Right hindlimb (tissue), 1 donor: ENCODE data around the gene S1PR1.

Source experiments
- DNase-seq: peaks from one replicate; pipeline ENCODE4 v3.0.0-alpha.2; 2018

S1PR1 gene

DNA sequence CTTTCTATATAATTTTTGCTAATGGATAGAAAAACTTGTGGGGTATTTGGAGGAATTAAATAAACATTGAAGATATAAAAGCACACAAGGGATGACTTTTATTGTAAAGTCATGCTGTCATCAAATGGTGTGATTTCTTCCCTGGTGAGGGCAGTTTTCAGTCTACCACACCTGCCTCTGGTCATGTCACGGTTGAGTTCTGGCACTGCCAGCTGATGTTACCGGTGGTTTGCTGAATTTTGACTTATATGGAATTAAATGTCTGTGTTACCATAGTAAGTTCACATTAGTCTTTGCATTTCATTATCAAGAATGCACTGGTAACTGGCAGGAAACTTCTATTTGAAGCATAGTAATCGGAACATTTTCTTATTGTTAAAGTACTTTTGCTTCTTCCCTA, 13.4 kb downstream of the S1PR1 start:
- no peak for DNase-seq

DNA sequence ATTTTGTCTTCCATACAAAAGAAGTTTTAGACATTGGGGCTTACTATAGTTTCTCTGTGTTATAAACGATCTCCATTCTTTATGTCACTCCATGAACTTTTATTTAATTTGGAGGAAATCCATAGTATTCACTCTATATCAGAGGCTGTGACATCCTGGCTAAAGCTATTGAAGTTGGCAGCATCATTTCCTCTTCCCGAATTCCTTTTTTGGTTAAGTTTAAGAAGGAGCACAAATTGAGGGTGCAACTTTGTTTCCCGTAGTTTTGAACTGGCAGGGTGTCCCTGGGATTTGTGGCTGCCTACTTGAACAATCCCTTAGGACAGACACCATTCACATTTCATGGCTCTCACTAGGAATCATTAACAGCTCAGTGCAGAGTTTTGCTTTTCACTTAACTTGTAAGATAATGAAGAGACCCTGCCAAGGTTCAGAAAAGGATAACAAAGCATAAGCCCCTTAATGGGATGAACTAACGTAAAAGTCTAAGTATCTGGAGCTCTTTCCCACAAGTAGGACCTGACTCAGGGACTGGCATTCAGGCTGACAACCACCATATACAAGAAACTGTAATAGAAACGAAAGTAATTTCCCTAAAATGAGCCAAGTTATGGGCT, 13.9 kb downstream of the S1PR1 start:
- DNase-seq = no peak

DNA sequence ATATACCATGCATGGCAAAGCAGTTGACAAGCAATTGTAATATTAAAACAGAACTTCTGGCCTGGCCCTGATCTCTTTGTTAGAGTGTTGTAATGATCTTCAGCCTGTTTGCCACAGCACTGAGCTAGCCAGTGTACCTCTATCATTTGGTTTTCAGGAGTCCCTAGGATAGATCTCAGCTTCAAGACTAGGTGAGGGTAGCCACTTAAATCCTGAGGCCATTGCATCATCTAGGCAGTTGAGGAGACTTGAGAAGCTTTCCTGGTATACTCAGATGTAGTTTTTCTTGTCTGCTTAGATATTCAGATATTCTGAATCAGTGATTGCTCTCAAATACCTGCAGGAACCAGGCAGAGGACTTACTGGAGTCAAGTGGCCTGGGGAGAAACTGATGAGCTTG, 14.7 kb downstream of the S1PR1 start:
- no peak for DNase-seq

DNA sequence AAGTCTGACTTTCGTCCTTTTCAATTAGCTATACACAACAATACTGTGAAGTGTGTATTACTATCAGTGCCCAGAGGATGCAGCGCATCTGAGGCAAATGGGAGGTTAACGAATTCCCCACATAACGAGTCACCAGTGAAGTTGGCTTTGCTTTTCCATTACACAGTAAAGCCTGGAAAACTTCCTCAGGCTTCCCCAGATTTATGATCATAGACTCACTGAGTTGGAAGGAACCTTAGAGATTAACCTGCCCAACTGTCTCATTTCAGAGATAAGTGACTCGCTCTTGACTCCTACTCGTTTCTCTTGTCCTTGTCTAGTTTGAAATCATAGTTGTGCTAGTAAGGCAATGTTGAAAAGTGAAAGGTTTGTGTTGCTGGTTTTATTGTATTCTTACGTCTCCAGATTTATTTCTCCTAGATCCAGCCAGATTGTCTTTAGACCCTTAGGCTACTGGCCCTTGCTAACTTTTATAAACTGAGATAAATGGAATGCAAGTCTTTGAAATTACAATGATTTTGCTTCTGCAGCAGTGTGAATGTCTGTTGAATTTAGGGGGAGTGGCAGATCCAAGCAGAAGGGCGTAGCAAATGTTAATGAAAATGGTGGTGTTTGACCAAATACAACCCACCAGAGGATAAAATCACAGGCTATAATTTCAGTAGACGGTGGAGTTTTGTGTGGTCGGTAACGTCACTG, 17.3 kb downstream of the S1PR1 start:
- no peak for DNase-seq

DNA sequence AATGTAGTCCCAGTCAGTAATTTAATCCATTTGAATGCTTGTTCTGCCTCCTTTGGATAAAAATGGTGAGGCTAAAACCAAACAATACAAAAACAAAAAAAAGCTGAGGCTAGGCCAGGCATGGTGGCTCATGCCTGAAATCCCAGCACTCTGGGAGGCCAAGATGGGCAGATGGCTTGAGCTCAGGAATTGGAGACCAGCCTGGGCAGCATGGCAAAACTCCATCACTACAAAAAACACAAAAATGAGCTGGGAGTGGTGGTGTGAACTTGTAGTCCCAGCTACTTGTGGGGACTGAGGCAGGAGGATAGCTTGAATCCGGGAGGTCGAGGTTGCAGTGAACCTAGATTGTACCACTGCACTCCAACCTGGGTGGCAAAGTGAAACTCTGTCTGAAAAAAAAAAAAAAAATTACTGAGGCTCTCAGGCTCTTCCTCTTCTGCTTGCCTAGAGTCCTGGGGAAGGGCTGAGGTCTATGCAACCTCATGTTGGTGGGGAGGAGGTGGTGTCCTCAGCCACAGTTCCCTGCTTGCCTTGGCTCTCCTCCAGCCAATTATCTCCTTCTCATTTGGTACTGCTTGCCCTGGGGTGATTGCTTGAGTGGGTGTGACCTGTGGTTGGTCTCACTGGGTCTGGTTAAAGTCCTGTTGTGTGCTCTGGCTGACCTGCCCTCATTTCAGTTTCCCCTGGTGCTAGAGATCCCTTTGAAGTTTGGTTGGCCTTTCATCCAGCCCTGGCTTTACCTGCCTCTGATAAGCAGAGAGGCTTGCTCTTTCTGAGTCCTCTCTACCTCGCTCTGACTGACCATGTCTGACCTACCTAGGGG, 20.9 kb downstream of the S1PR1 start:
- no peak for DNase-seq

DNA sequence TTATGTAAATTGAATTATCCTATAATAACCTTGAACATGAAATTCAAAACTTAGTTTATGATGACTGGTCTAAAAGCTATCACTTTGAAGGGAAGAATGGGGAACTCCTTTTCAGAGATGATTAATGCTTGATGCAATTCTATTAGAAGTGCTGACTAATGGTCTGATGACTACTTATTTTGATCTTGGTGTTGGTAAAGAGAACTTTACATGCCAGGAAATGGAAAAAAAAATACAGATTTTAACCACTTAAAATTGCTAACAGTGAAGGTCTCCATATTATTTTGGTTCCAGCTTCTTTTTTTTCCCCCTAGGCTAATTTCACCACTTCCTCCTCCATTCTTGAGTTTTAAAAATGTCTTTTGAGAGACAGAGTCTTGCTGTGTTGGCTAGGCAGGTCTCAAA, 22.9 kb downstream of the S1PR1 start:
- no peak for DNase-seq

DNA sequence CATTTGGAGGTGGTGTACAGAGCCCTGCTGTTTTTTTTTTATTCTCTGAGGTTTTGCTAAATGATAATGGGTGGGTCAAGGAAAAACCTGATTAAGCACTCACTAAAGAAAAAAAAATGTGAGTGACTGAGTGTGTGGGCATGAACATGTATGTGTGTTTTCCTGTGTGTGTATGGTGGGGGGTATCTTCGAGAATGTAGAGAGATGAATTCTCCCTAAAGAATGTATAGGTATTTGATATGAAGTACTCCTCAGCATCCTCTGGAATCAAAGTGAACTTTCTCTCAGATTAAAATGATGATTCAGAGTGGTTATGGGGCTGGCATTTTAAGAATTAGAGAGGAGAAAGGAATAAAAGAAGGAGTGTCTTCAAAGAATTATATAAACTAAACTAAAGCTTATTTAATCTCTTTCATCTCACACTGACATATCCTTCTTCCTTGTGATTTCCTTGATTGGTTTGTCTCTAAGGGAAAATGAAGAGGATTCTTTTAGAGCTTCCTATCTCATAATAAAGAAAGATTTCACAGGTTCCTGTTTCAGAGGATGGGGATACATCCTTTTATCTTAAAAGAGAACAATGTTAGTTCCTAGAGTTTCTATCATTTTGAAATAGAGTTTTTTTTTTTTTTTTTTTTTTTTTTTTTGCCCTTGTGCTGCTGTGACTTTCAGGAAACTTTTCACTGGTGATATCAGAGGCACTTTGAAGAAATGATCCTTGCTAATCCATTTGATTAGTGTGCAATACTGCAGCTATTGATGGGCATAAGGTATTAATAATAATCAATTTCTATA, 23.9 kb downstream of the S1PR1 start:
- no peak for DNase-seq

DNA sequence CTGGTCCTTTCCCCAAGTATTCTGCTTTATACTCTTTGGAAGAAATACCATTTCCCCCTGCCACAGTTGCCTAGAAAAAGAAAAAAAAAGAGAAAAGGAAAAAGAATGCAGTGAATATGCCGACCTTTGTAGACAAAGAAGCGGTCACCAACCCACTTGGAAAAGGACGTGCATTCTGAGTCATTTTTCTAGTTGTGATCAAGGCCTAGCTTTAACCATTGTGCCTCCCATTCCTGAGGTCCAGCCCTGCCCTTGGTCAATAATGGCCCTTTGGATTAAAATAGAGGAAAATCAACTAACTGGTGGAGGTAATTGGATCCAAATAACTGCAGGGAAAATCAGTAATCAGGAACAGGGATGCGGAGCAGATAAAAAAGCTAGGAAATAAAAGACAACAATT, 24.8 kb downstream of the S1PR1 start:
- DNase-seq = no peak

DNA sequence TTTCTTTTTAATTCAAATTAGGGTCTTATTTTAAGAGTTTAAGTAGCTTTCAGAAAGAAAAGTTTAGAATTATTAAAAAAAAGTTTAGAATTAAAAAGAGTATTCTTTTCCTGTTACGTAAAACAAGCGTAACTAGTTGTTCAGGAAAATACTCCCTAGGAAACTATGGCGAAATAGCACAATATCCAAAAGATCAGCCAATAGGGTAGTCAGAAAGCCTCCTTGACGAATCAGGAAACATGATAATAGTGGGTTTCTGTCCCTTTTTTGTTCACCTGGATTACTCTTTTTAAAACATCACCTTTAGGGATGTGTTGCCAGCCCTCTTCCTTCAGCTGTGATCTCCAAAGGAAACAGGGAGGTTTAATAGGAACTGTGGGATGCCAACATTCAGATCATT, 25.2 kb downstream of the S1PR1 start:
- DNase-seq = no peak

DNA sequence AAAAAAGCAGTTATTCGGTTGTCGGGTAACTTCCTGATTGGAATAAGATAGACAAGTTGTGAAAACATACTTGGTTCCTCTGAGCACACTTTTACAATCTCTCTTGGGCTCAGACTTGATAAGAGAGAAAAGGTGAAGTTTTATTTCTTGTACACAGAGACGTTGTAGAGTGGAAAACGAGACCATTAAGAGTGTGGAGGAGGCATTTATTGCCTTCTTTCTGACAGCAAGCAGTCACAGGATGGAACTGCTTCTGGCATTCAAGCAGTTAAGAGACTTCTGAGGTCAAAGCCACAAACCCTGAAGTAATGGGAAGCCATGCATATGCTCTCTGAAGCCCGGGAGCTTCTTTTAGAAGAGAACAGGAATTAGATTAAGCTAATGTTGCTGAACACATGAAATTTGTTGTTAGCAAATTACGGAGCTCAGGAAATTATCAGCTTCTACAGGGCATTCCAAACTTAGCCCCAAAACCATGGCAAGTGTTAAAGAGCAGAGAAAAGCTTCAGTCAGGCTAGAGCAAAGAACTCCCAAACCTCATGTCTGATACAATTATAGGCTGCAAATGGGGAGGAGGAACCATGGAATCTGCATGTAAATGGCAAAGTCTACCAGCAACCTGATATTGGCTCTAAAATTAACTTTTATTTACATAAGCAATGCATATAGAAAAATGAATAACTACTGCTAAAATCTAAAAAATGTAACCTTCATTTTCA, 26.0 kb downstream of the S1PR1 start:
- DNase-seq = no peak

DNA sequence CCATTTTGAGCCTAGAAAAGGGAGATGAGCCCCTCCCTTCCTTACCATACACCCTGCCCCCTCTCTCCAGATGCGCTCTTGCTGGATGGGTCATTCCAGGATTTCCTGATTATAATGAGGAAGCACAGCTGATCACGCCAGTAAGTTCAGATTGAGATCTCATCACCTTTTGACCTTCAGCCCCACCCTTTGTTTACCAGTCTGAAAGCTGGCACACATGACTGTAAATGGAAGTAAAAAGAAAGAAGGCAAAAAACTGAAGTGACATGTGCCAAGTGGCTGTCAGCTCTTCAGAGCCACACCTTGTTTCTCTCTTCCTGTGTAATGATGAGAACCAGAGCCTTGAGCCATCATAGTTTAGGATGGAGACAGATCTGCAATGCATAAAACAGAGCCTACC, 27.9 kb downstream of the S1PR1 start:
- DNase-seq = no peak

DNA sequence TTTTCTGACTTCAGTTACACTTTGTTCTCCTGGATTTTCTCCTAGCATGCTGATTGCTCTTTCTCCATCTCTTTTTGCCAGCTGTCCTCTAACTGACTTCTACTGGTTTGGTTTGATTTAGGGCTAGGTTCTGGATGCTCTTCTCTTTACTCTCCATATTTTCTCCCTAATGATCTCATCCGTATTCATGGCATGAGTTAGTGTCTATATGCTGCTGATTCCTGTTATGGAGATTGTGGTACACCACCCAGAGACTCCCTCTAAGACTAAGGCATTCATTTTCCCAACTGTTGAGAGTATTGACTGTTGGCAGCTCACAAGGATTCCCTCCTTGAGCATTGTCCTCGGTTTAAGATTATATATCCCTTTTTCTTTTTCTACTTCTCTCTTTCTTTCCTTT, 28.9 kb downstream of the S1PR1 start:
- no peak for DNase-seq

DNA sequence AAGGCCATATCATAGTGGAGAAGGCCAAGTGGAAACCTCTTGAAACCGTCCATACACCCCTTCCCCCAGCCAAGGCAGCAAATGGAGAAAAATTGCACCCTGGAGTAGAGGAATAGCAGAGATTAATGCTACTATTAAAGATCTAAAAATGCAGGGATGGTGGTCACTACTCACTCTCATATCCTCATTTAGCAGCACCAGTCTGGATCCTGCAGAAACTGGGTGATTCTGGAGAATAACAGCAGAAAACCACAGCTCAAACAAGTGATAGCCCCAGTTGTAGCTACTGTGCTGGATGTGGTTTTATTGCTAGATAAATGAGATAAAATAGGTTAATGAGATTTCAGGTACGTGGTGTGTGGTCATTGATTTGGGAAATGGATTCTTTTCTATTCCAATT, 30.3 kb downstream of the S1PR1 start:
- DNase-seq = no peak

DNA sequence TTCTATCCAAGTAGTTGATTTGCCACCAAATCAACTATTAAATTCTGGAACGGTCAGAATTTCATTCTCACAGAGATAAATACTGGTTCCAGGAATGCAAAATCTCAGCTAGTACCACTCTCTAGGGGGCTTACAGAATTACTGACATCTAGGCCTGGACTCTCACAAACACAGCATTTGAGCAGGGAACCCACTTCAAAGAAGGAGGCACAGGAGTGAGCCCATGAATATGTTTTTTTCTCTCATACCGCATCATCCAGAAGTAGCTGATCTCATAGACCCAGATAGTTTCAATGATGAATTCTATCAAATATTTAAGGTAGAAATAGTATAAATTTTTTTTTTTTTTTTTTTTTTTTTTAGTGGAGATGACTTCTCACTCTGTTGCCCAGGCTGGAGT, 32.1 kb downstream of the S1PR1 start:
- DNase-seq = no peak

DNA sequence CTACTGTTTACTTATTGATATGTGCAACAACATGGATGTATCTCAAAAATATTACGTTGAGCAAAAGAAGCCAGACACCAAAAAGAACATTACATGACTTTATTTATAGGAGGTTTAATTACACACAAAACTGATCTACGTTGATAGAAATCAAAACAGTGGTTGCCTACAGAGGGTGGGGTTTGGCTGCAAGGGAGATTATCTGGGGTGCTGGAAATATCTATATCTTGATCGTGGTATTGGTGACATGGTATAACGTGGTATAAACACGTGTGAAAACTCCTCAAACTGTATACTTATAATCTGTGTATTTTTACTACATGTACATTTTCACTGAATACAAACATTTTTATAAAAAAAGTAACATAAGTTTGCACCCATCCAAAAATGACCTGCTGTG, 38.9 kb downstream of the S1PR1 start:
- no peak for DNase-seq

DNA sequence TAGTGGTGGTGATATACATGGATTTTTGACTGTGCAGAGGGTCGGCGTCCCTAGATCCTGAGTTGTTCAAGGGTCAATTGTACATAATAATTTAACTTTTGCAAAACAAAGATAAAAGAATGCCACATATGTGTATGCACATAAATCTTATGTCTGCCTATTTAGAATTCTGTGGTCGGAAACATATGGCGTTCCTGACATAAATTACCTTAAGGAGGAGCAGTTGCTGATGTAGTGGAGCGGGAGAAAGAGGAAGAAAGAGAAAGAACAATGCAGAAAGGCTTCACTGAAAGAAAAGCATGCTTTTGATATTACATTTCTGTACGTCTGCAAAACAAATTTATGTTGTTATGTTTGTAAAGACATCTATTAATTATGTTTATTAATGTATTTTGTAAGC, 40.0 kb downstream of the S1PR1 start:
- DNase-seq = no peak

DNA sequence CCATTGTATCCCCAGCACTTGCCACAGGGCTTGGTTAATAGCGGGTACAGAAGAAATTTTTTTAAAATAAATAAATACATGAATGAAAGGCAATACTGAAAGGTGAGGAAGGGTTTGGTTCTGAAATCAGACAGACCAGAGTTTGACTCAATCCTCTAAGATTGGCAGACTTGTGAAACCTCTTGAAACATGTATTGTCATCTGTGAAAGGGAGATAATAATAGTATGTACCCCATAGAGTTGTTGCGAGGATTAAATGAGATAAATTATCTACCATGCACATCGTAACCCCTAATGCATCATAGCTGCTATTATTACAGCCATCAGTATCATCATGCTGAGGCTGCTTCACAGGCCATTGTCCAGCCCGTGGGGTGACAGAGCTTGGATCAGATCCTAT, 41.4 kb downstream of the S1PR1 start:
- DNase-seq = no peak

DNA sequence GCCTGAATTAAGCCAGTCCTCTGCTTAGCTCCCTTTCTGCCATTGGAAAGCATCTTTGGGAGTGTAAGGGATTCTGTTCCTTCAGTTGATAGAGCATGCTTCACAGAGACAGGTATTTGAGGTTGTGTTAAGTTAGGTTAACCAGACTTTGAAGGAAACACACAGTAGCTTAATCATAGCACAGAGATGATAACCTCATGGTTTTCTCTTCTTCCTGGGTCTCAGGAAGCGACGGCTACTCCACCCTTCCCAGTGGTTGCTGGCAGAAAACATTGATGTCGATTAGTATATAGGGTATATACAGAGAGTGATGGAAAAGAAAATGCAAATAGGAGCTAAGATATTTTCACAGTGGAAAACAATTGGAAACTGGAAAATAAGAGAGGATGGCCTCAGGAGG, 42.0 kb downstream of the S1PR1 start:
- DNase-seq = no peak

DNA sequence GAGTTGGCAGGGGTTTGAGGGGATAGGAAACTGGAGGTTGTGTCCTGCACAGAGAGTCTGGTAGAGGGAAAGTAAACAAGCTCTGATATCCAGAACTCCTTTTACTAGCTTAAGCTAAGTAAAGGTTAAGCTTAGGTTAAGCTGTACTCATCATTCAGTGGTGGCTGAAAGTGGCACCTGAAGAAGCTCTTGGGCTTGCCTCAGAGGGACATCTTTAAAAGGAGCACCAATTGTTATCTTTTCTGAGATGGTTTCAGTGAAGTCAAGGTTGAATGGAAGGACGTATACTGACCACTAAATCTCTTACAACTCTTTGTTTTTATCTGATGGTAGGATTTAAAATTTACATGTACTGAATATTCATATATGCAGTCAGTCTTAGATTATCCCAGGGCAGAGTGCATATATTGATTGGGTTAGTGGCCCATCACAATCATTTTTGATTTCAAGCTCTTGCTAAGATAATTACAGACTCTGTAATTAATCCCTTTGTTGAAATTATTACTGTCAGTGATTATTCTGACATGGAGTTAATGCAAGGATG, 43.3 kb downstream of the S1PR1 start:
- no peak for DNase-seq

DNA sequence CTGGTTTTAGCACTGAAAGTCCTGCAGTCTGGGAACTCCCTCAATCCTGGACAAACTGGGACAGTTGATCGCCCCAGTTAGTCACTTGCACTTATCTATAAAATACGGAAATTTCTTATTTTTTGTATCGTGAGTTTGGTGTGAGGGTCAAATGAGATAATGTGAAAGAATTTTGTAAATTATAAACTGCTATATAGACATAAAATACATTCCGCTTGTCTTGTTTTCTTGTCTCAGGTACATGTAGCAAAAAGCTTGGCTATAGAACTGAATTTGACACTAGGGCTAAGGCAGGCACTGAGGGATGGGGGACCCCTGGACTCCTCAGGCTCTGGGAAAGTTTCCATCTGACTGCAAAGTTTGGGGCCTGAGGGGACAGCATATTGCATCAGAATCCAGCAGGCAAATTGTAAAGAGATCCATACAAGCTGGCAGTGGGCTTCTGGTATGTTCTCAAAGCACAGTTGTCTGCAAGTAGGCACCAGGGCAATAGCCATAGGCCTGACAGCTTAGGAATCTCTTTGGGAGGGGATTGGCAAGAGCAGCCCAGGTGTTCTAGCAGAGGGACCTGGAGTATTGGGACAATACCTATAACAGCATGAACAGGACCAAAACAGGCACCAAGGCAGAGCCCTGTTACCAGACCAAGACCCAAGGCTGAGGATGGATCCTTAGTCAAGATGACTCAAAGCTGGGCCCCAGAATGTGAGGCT, 44.3 kb downstream of the S1PR1 start:
- DNase-seq = no peak

DNA sequence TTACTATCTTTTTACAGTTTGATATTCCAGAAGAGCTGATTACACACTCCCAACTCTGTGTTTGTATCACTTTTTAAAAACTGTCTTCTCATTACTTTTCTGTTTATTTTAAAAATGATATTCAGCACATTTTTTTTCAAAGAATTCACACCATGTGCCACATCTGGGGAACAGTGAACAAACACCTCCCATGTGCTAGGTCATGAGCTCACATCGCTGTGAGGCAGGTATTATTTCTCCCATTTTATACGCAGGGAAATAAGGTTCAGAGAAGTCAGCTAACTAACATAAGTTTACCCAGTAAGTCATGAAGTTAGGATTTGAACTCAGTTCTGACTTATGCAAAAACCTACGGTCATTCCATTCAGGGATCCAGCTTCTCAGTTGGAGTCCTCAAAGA, 44.9 kb downstream of the S1PR1 start:
- DNase-seq = no peak
